ENCODE results near the gene CCT6A.
"Not testable (repeated sequence)": the region's sequence is repeated elsewhere in the genome, so short reads cannot be mapped to it uniquely, and the experiment has no call there.

- not testable (repeated sequence) for TF ChIP-seq CTCF (IDR thresholded peaks at IDR 0.05; ENCODE audit: poor library complexity); EZH2 (IDR thresholded peaks at IDR 0.05; ENCODE audit: borderline replicate concordance)
Measured at GRCh38 chr7:56032578-56032977, 19.0 kb upstream of the CCT6A start.
